GM12874 (cell line): ENCODE results near the gene TMEM127.

Experiments
- TF ChIP-seq, protein P1 (sequence below): IDR thresholded peaks from 2 replicates; pipeline ENCODE4 v1.5.1; 2011; ENCODE audit warnings: low read depth, mild to moderate bottlenecking, control low read depth, low read length, moderate library complexity; ENCODE audit not compliant: insufficient read depth

TMEM127 gene

DNA sequence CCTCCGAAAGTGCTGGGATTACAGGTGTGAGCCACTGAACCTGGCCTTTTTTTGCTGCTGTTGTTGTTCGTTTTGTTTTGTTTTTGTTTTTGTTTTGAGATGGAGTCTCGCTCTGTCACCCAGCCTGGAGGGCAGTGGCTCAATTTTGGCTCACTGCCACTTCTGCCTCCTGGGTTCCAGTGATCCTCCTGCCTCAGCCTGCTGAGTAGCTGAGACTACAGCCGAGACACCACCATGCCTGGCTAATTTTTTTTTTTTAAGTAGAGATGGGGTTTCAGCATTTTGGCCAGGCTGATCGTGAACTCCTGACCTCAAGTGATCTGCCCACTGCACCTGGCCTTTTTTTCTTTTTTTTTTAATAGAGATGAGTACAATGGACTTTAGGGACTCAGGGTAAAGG lies 22.0 kb downstream of the TMEM127 start:
- TF ChIP-seq, protein P1, sequence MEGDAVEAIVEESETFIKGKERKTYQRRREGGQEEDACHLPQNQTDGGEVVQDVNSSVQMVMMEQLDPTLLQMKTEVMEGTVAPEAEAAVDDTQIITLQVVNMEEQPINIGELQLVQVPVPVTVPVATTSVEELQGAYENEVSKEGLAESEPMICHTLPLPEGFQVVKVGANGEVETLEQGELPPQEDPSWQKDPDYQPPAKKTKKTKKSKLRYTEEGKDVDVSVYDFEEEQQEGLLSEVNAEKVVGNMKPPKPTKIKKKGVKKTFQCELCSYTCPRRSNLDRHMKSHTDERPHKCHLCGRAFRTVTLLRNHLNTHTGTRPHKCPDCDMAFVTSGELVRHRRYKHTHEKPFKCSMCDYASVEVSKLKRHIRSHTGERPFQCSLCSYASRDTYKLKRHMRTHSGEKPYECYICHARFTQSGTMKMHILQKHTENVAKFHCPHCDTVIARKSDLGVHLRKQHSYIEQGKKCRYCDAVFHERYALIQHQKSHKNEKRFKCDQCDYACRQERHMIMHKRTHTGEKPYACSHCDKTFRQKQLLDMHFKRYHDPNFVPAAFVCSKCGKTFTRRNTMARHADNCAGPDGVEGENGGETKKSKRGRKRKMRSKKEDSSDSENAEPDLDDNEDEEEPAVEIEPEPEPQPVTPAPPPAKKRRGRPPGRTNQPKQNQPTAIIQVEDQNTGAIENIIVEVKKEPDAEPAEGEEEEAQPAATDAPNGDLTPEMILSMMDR = no peak

DNA sequence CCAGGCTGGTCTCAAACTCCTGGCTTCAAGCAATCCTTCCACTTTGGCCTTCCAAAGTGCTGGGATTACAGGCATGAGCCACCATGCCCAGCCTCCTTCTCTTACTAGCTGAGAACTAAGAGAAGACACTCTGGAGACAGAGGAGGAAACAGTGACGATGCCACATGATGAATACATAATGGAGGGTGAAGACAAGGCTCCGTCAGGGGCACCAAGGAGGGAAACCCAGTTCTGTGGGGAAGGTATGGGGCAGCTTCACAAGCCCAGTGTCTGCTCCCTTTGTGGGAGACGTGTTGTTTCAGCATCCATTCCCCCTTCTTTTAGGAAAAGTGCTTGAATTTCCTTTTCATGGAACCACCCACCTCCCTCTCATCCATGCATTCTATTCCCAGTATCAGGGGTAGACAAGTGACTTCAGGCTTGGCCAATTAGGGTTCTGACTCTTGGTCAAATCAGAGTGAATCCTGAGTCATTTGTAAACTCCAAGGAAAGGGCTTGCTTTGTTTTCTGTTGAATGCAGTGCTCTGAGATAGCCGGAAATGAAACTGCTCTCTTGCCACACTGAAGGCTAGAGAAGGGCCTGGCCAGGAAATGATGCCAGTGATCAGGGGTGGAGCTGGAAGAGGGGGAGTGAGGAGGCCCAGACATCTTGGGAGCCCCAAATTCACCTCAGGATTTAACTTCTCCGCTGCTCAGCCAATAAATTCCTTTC lies 23.7 kb downstream of the TMEM127 start:
- TF ChIP-seq, protein P1 = no peak

DNA sequence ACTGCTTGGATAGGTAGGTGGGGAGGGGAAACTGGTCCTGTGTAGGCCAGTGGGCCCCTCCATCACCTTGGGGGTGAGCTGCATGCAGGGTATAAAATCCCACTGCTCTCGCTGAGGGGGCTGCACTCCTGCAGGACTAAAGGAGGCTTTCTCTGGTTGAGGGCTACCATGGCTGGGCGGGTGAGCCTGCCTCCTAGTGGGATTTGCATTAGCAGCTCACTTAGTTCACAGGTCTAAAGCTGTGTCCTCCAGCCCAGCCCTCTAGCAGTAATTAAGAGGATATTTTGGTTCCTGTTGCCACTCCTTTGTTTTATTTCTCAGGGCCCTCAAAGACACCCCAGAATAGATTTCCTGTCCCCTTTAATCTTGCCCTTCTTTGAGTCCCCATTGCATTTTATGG lies 24.6 kb downstream of the TMEM127 start:
- TF ChIP-seq, protein P1 = peak; percentile 17; the same call in 1 of the 2 replicates

DNA sequence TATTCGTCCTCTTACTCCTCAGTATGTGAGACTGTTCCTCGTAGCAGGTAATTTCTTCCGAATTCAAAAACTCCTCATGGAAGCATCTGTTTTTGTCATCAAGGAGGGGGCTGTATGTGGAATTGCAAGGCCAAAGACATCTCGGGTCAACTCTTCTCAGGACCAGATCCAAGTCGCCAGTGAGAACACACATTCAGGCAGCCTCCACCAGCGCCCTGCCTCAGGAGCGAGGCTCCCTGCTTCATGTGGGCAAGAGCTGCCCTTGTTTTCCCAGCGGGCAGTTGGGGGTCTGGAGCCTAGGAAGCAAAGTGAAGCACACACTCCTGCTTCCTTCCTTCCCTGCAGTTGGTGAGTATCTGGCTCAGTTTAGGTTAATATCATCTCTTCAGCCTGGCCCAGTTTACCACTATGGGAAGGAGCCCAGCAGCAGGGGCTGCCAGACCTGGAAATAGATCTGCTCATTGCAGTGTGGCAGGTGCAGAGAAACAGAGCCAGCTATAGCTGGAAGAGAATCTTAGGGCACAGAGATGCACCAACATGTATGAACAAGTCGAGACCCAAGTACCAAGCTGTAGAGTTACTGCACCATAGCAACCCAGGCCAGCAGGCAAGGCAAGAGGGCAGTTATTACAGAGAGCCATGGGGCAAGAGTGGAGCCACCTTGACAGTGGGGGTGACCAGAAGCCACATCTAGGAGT lies 25.3 kb downstream of the TMEM127 start:
- TF ChIP-seq, protein P1 = no peak

DNA sequence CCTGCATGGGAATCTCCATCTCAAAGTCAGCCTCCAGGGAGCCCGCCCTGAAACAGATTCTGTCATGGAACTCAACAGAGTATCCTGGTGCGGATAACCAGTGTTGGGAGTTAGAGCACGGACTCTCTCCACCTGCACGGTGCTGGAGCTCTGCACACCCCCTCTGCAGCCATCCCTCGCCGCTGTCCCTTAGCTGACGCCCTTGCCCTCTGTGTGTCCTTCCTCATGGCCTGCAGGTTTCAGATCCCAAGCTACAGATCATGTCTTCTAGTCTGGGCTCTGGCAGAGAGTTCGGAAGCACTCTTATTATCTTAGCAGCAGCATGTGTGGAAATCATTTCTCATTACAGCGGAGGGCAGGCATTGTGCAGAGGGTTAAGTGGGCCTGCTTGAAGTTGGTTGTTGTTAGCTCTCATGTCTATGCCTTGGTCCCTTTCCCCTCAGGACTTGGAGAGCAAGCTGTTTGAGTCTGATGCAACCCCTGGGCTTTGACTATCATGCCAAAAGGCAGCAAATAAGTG lies 26.0 kb downstream of the TMEM127 start:
- TF ChIP-seq, protein P1 = no peak

DNA sequence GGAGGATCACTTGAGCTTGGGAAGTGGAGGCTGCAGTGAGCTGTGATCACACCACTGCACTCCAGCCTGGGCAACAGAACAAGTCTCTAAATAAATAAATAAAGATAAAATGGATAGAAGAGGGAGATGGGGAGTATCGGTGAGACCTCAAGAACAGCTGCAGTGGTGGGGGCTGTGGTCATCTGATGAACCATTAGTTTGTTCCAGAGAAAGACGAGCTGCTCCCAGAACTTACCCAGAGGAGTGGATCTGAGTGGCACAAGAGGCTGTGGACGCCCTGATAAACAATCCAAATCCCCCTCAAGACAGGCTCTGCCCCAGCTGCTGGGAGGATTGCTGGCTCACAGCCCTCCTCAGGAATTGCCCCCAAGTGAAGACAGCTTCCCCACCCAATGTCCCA lies 26.7 kb downstream of the TMEM127 start:
- TF ChIP-seq, protein P1 = no peak

DNA sequence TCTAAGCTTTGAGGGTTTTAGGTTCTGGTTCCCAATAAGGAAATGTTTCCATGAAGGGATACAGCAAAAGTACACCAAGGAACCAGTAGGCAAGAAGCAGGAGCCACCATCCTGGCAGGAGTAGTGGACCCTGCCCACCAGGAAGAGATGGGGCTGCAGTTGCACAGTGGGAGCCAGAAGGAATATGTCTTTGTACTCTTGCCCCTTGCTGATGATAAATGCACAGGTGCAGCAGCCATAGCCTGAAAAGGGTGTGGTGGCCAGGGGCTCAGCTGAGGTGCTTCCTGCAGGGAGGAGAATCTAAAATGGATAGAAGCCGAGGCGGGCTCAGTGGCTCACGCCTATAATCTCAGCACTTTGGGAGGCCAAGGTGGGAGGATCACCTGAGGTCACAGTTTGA lies 27.5 kb downstream of the TMEM127 start:
- TF ChIP-seq, protein P1 = no peak
